GM21737 (cell line): Measurements from ENCODE around the gene PEG3.

Experiments used
- ATAC-seq: cut with Tn5 transposase; IDR thresholded peaks from one replicate; pipeline ENCODE4 v1.9.1; 2021; ENCODE audit warnings: mild to moderate bottlenecking, moderate library complexity; ENCODE audit not compliant: unreplicated experiment

PEG3 gene

GRCh38 chr19:56811480-56811879 lies 29.0 kb downstream of the PEG3 start:
- ATAC-seq = no peak

GRCh38 chr19:56810260-56810659 lies 30.3 kb downstream of the PEG3 start:
- ATAC-seq = no peak

- no peak for ATAC-seq
These were observed 31.7 kb downstream of the PEG3 start for GRCh38 chr19:56808717-56809392.

GRCh38 chr19:56806639-56807038 lies 33.9 kb downstream of the PEG3 start:
- no peak for ATAC-seq
